Measurements from ENCODE around the gene HOXD13.

Gene HOXD13

GRCh38 chr2:176114120-176114929, 21.8 kb downstream of the HOXD13 start:
- no peak for ATAC-seq (ENCODE audit: low read depth)
- Mint-ChIP-seq H3K36me3 (no peaks in the 10 kb centered on the region), H3K4me1 (peaks cover 6% of the 10 kb centered on the region), H3K27ac (no peak overlapping the region), H3K4me3 (no peak overlapping the region), H3K27me3 (peaks cover 32% of the 10 kb centered on the region), H3K9me3 (peaks cover 1% of the 10 kb centered on the region)
- no peak for DNase-seq (ENCODE audit: low spot score in 2 of 2)

GRCh38 chr2:176114930-176115625, 22.6 kb downstream of the HOXD13 start:
- ATAC-seq (ENCODE audit: low read depth), result no peak

GRCh38 chr2:176115883-176116813, 23.6 kb downstream of the HOXD13 start, which contains the start of gene HOXD10:
HOXD10 (plus strand) TSS chr2:176116778; CDS start chr2:176116834, 56 bp downstream.
- no peak within 1 kb of the TSS for H3K27ac Mint-ChIP-seq
- no peaks in the 10 kb centered on the region for H3K9me3 Mint-ChIP-seq
- peaks cover 5% of the 10 kb centered on the region for H3K4me1 Mint-ChIP-seq
- DNase-seq (ENCODE audit: low spot score in 2 of 2), result no peak
- peaks cover 37% of the 10 kb centered on the region for H3K27me3 Mint-ChIP-seq
- ATAC-seq (ENCODE audit: low read depth), result no peak
- H3K36me3 Mint-ChIP-seq, result no peaks in the 10 kb centered on the region
- H3K4me3 Mint-ChIP-seq, result no peak within 1 kb of the TSS

More at GRCh38 chr2:176114930-176115625, 22.6 kb downstream of the HOXD13 start:
- Mint-ChIP-seq H3K4me1 (peaks cover 6% of the 10 kb centered on the region), H3K27ac (no peak overlapping the region), H3K9me3 (no peaks in the 10 kb centered on the region), H3K4me3 (no peak overlapping the region), H3K27me3 (peaks cover 33% of the 10 kb centered on the region), H3K36me3 (no peaks in the 10 kb centered on the region)
- DNase-seq (ENCODE audit: low spot score in 2 of 2), result no peak

- Mint-ChIP-seq H3K36me3 (no peaks in the 10 kb centered on the region), H3K4me3 (no peak overlapping the region), H3K27ac (no peak overlapping the region), H3K27me3 (peaks cover 35% of the 10 kb centered on the region), H3K9me3 (no peaks in the 10 kb centered on the region), H3K4me1 (peaks cover 4% of the 10 kb centered on the region)
- ATAC-seq (ENCODE audit: low read depth), result no peak
- DNase-seq (ENCODE audit: low spot score in 2 of 2), result no peak
Measured at GRCh38 chr2:176117162-176117822, 24.8 kb downstream of the HOXD13 start.

GRCh38 chr2:176117823-176118371, 25.4 kb downstream of the HOXD13 start:
- H3K27ac Mint-ChIP-seq, result no peak overlapping the region
- peaks cover 4% of the 10 kb centered on the region for H3K4me1 Mint-ChIP-seq
- no peaks in the 10 kb centered on the region for H3K36me3 Mint-ChIP-seq
- ATAC-seq (ENCODE audit: low read depth) (no peak), DNase-seq (ENCODE audit: low spot score in 2 of 2) (no peak)
- H3K4me3 Mint-ChIP-seq, result no peak overlapping the region
- no peaks in the 10 kb centered on the region for H3K9me3 Mint-ChIP-seq
- peaks cover 35% of the 10 kb centered on the region for H3K27me3 Mint-ChIP-seq

- Mint-ChIP-seq H3K4me3 (no peak overlapping the region), H3K27me3 (peaks cover 36% of the 10 kb centered on the region), H3K36me3 (no peaks in the 10 kb centered on the region), H3K9me3 (no peaks in the 10 kb centered on the region), H3K27ac (no peak overlapping the region), H3K4me1 (peaks cover 4% of the 10 kb centered on the region)
- ATAC-seq (ENCODE audit: low read depth) (no peak), DNase-seq (ENCODE audit: low spot score in 2 of 2) (no peak)
Measured at GRCh38 chr2:176118601-176119339, 26.2 kb downstream of the HOXD13 start.

GRCh38 chr2:176120364-176121189, 28.1 kb downstream of the HOXD13 start:
- ATAC-seq (ENCODE audit: low read depth) (no peak), DNase-seq (ENCODE audit: low spot score in 2 of 2) (no peak)
- no peaks in the 10 kb centered on the region for H3K36me3 Mint-ChIP-seq
- H3K9me3 Mint-ChIP-seq, result no peaks in the 10 kb centered on the region
- H3K27me3 Mint-ChIP-seq, result peaks cover 41% of the 10 kb centered on the region
- peaks cover 4% of the 10 kb centered on the region for H3K4me1 Mint-ChIP-seq
- no peak overlapping the region for H3K27ac Mint-ChIP-seq
- no peak overlapping the region for H3K4me3 Mint-ChIP-seq

GRCh38 chr2:176121190-176122051, 28.9 kb downstream of the HOXD13 start:
- H3K4me1 Mint-ChIP-seq, result peaks cover 4% of the 10 kb centered on the region
- H3K4me3 Mint-ChIP-seq, result no peak overlapping the region
- DNase-seq (ENCODE audit: low spot score in 2 of 2), result no peak
- H3K9me3 Mint-ChIP-seq, result no peaks in the 10 kb centered on the region
- ATAC-seq (ENCODE audit: low read depth), result no peak
- peaks cover 40% of the 10 kb centered on the region for H3K27me3 Mint-ChIP-seq
- H3K27ac Mint-ChIP-seq, result no peak overlapping the region
- no peaks in the 10 kb centered on the region for H3K36me3 Mint-ChIP-seq

GRCh38 chr2:176122052-176122682, 29.6 kb downstream of the HOXD13 start:
- no peak overlapping the region for H3K4me3 Mint-ChIP-seq
- no peaks in the 10 kb centered on the region for H3K9me3 Mint-ChIP-seq
- DNase-seq (ENCODE audit: low spot score in 2 of 2) (no peak), ATAC-seq (ENCODE audit: low read depth) (no peak)
- H3K4me1 Mint-ChIP-seq, result peaks cover 4% of the 10 kb centered on the region
- peaks cover 35% of the 10 kb centered on the region for H3K27me3 Mint-ChIP-seq
- H3K36me3 Mint-ChIP-seq, result no peaks in the 10 kb centered on the region
- no peak overlapping the region for H3K27ac Mint-ChIP-seq

- H3K27me3 Mint-ChIP-seq, result peaks cover 36% of the 10 kb centered on the region
- H3K36me3 Mint-ChIP-seq, result no peaks in the 10 kb centered on the region
- ATAC-seq (ENCODE audit: low read depth) (no peak), DNase-seq (ENCODE audit: low spot score in 2 of 2) (no peak)
- no peaks in the 10 kb centered on the region for H3K9me3 Mint-ChIP-seq
- no peak within 1 kb of the TSS for H3K4me3 Mint-ChIP-seq
- H3K27ac Mint-ChIP-seq, result no peak within 1 kb of the TSS
- H3K4me1 Mint-ChIP-seq, result peaks cover 4% of the 10 kb centered on the region
Measured at GRCh38 chr2:176122683-176123410, 30.3 kb downstream of the HOXD13 start, which contains the start of gene HOXD9. HOXD9 (plus strand) TSS chr2:176122719; CDS start chr2:176122769, 50 bp downstream.
